ENCODE data around the gene FHIP1A.

The FHIP1A gene

DNA sequence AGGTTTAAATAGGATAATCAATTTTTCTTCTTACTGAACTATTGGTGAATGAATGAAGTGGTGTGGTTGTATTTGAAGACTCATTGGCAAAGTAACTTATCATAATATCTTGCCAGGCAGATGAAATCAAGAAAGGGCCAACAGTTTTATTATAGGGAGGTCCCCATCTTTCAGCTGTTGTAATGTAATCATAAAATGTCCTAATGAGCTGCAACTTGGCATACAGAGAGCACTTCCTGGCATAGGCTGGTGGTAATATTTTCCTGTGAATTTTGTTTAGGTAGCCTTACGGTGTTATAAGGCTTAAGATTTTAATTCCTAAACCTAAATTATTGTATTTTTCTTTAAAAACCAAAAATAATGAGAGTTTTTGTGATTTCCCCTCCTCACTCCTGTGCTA lies 17.5 kb downstream of the FHIP1A start:
- ChIA-PET POLR2A (no interaction called here), CTCF (interaction anchor here (0.7 kb wide), 1 partner anchor 999 kb away, joined by 4 read pairs; no protein-coding TSS in a partner anchor)
- Histone ChIP-seq H3K4me3 (ENCODE audit: low read depth, low read length) (no peak overlapping the region), H3K4me1 (ENCODE audit: control insufficient read depth, insufficient read depth, low read length) (peaks cover 12% of the 10 kb centered on the region; the same call in 1 of the 2 replicates), H3K36me3 (ENCODE audit: control insufficient read depth in 2 of 2, insufficient read depth in 1 of 2, low read length in 2 of 2) (no peaks in the 10 kb centered on the region), H3K27ac (ENCODE audit: extremely low read depth, low read depth, low read length) (no peak overlapping the region), H3K9me3 (ENCODE audit: control insufficient read depth, insufficient read depth, low read depth, low read length) (no peaks in the 10 kb centered on the region)
- TF ChIP-seq SP3 (tag by site-specific recombination; IDR thresholded peaks at IDR 0.05) (no peak), ZNF658 (tag by site-specific recombination; IDR thresholded peaks at IDR 0.05) (no peak), ZNF391 (tag by site-specific recombination; IDR thresholded peaks at IDR 0.05; ENCODE audit: borderline replicate concordance, low read depth) (no peak), ZNF302 (tag by site-specific recombination; IDR thresholded peaks at IDR 0.05; ENCODE audit: low read depth) (no peak), ZNF132 (tag by site-specific recombination; IDR thresholded peaks at IDR 0.05; ENCODE audit: borderline replicate concordance) (no peak), ZNF600 (tag by site-specific recombination; IDR thresholded peaks at IDR 0.05) (no peak)
- TF ChIP-seq, protein P1, sequence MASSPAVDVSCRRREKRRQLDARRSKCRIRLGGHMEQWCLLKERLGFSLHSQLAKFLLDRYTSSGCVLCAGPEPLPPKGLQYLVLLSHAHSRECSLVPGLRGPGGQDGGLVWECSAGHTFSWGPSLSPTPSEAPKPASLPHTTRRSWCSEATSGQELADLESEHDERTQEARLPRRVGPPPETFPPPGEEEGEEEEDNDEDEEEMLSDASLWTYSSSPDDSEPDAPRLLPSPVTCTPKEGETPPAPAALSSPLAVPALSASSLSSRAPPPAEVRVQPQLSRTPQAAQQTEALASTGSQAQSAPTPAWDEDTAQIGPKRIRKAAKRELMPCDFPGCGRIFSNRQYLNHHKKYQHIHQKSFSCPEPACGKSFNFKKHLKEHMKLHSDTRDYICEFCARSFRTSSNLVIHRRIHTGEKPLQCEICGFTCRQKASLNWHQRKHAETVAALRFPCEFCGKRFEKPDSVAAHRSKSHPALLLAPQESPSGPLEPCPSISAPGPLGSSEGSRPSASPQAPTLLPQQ (tag by site-specific recombination; IDR thresholded peaks at IDR 0.05): 0 out of 2 replicates have a peak, but pooled peaks have one; percentile 17
- TF ChIP-seq, protein P2, sequence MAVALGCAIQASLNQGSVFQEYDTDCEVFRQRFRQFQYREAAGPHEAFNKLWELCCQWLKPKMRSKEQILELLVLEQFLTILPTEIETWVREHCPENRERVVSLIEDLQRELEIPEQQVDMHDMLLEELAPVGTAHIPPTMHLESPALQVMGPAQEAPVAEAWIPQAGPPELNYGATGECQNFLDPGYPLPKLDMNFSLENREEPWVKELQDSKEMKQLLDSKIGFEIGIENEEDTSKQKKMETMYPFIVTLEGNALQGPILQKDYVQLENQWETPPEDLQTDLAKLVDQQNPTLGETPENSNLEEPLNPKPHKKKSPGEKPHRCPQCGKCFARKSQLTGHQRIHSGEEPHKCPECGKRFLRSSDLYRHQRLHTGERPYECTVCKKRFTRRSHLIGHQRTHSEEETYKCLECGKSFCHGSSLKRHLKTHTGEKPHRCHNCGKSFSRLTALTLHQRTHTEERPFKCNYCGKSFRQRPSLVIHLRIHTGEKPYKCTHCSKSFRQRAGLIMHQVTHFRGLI (tag by site-specific recombination; IDR thresholded peaks at IDR 0.05): no peak

DNA sequence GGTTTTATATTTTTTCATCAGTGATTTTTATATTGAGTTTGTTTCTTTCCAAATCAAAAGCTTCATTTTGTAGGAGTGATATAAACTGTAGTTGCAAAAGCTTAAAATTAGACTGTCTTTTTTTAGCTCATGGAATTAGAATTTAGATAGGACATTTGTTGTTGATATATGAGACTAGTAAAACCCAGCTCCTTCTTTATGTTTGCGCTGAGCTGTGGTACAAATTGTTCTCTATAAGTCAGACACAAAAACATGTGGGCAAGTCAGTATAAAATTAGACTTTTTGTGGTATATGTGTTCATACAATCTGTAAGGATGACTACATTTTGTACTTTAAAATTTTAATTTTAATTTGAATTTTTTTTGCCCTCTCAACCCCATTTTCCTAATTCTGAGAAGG lies 18.3 kb downstream of the FHIP1A start:
- Histone ChIP-seq H3K4me3 (ENCODE audit: low read depth, low read length) (no peak overlapping the region), H3K9me3 (ENCODE audit: control insufficient read depth, insufficient read depth, low read depth, low read length) (no peaks in the 10 kb centered on the region), H3K27ac (ENCODE audit: extremely low read depth, low read depth, low read length) (no peak overlapping the region), H3K4me1 (ENCODE audit: control insufficient read depth, insufficient read depth, low read length) (peaks cover 12% of the 10 kb centered on the region; the same call in 1 of the 2 replicates), H3K36me3 (ENCODE audit: control insufficient read depth in 2 of 2, insufficient read depth in 1 of 2, low read length in 2 of 2) (no peaks in the 10 kb centered on the region)
- ChIA-PET CTCF (interaction anchor here (0.7 kb wide), 1 partner anchor 998 kb away, joined by 4 read pairs; no protein-coding TSS in a partner anchor), POLR2A (no interaction called here)
- TF ChIP-seq ZNF658 (tag by site-specific recombination; IDR thresholded peaks at IDR 0.05) (no peak), ZNF302 (tag by site-specific recombination; IDR thresholded peaks at IDR 0.05; ENCODE audit: low read depth) (no peak), ZNF768 (tag by site-specific recombination; IDR thresholded peaks at IDR 0.05) (no peak), SP7 (tag by site-specific recombination; IDR thresholded peaks at IDR 0.05) (no peak), ZNF24 (tag by site-specific recombination; IDR thresholded peaks at IDR 0.05) (no peak), ZNF529 (tag by site-specific recombination; IDR thresholded peaks at IDR 0.05; ENCODE audit: insufficient replicate concordance) (no peak), KLF8 (tag by site-specific recombination; IDR thresholded peaks at IDR 0.05) (no peak), ZBTB20 (tag by site-specific recombination; IDR thresholded peaks at IDR 0.05) (no peak), ZNF548 (tag by site-specific recombination; IDR thresholded peaks at IDR 0.05) (no peak), SP3 (tag by site-specific recombination; IDR thresholded peaks at IDR 0.05) (no peak), ZNF311 (tag by site-specific recombination; IDR thresholded peaks at IDR 0.05; ENCODE audit: borderline replicate concordance) (no peak)
- TF ChIP-seq, protein P3, sequence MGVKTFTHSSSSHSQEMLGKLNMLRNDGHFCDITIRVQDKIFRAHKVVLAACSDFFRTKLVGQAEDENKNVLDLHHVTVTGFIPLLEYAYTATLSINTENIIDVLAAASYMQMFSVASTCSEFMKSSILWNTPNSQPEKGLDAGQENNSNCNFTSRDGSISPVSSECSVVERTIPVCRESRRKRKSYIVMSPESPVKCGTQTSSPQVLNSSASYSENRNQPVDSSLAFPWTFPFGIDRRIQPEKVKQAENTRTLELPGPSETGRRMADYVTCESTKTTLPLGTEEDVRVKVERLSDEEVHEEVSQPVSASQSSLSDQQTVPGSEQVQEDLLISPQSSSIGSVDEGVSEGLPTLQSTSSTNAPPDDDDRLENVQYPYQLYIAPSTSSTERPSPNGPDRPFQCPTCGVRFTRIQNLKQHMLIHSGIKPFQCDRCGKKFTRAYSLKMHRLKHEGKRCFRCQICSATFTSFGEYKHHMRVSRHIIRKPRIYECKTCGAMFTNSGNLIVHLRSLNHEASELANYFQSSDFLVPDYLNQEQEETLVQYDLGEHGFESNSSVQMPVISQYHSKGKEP (tag by site-specific recombination; IDR thresholded peaks at IDR 0.05): no peak
- TF ChIP-seq, protein P4, sequence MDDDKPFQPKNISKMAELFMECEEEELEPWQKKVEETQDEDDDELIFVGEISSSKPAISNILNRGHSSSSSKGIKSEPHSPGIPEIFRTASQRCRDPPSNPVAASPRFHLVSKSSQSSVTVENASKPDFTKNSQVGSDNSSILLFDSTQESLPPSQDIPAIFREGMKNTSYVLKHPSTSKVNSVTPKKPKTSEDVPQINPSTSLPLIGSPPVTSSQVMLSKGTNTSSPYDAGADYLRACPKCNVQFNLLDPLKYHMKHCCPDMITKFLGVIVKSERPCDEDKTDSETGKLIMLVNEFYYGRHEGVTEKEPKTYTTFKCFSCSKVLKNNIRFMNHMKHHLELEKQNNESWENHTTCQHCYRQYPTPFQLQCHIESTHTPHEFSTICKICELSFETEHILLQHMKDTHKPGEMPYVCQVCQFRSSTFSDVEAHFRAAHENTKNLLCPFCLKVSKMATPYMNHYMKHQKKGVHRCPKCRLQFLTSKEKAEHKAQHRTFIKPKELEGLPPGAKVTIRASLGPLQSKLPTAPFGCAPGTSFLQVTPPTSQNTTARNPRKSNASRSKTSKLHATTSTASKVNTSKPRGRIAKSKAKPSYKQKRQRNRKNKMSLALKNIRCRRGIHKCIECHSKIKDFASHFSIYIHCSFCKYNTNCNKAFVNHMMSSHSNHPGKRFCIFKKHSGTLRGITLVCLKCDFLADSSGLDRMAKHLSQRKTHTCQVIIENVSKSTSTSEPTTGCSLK (tag by site-specific recombination; IDR thresholded peaks at IDR 0.05): no peak
- TF ChIP-seq, protein P5, sequence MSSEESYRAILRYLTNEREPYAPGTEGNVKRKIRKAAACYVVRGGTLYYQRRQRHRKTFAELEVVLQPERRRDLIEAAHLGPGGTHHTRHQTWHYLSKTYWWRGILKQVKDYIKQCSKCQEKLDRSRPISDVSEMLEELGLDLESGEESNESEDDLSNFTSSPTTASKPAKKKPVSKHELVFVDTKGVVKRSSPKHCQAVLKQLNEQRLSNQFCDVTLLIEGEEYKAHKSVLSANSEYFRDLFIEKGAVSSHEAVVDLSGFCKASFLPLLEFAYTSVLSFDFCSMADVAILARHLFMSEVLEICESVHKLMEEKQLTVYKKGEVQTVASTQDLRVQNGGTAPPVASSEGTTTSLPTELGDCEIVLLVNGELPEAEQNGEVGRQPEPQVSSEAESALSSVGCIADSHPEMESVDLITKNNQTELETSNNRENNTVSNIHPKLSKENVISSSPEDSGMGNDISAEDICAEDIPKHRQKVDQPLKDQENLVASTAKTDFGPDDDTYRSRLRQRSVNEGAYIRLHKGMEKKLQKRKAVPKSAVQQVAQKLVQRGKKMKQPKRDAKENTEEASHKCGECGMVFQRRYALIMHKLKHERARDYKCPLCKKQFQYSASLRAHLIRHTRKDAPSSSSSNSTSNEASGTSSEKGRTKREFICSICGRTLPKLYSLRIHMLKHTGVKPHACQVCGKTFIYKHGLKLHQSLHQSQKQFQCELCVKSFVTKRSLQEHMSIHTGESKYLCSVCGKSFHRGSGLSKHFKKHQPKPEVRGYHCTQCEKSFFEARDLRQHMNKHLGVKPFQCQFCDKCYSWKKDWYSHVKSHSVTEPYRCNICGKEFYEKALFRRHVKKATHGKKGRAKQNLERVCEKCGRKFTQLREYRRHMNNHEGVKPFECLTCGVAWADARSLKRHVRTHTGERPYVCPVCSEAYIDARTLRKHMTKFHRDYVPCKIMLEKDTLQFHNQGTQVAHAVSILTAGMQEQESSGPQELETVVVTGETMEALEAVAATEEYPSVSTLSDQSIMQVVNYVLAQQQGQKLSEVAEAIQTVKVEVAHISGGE (tag by site-specific recombination; conservative IDR thresholded peaks at IDR 0.05; ENCODE audit: low read depth): no peak
- TF ChIP-seq, protein P6, sequence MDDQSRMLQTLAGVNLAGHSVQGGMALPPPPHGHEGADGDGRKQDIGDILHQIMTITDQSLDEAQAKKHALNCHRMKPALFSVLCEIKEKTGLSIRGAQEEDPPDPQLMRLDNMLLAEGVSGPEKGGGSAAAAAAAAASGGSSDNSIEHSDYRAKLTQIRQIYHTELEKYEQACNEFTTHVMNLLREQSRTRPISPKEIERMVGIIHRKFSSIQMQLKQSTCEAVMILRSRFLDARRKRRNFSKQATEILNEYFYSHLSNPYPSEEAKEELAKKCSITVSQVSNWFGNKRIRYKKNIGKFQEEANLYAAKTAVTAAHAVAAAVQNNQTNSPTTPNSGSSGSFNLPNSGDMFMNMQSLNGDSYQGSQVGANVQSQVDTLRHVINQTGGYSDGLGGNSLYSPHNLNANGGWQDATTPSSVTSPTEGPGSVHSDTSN (CRISPR knock-in tag; IDR thresholded peaks at IDR 0.05): no peak
